Keratinocyte (primary cell): ENCODE measurements around the gene FAM120B.

Experiments
- CTCF ChIP-seq, 3 experiments: IDR thresholded peaks in 1 of 3; conservative IDR thresholded peaks in 1 of 3; optimal IDR thresholded peaks in 1 of 3; 2 replicates in 2 of 3; 3 replicates in 1 of 3; pipeline versions ENCODE3 to v1.5.1; 2011; ENCODE audit warnings: low read length in 3 of 3, mild to moderate bottlenecking in 3 of 3, moderate library complexity in 2 of 3, control low read depth in 1 of 3, inconsistent platforms in 1 of 3; ENCODE audit not compliant: insufficient read depth in 2 of 3; ENCODE audit errors: extremely low read depth in 1 of 3
- EZH2 ChIP-seq: IDR thresholded peaks from one replicate; pipeline ENCODE4 v1.6.1; 2012; ENCODE audit warnings: inconsistent platforms, mild to moderate bottlenecking, low read length, moderate library complexity

GRCh38 chr6:170258407-170258806 lies 48.2 kb upstream of the FAM120B start:
- TF ChIP-seq CTCF (optimal IDR thresholded peaks at IDR 0.05 in 1 of 3, IDR thresholded peaks at IDR 0.05 in 1 of 3, conservative IDR thresholded peaks at IDR 0.05 in 1 of 3; ENCODE audit: extremely low read depth in 1 of 3, insufficient read depth in 2 of 3, low read length in 3 of 3), result no peak
- no peak for TF ChIP-seq EZH2
